Gastroesophageal sphincter (tissue), 4 donors: ENCODE data around the gene L3MBTL4. TPM values are rescaled to one million over a fixed set of nuclear protein-coding genes. Genes with fewer than 3 reads are reported as not detected.

ENCODE experiments used
- ATAC-seq: fragments of 150-250 bp; one replicate; pipeline ENCODE4 v1.9.1; 2016; ENCODE audit warnings: mild to moderate bottlenecking, moderate library complexity
- H3K27ac ChIP-seq, 4 donors: fragments of 200-600 bp; sonication (generic) in 3 of 4; 1 replicate in 3 of 4; 2 replicates in 1 of 4; pipeline ENCODE4 v1.5.1; 2016 to 2019
- H3K27me3 ChIP-seq: fragments of 200-600 bp; sonication (generic); one replicate; pipeline ENCODE4 v1.5.1; 2019
- H3K36me3 ChIP-seq, 2 donors: fragments of 200-600 bp; sonication (generic); one replicate each; pipeline ENCODE4 v1.5.1; 2019; ENCODE audit warnings: control low read depth in 1 of 2
- H3K4me1 ChIP-seq, 3 donors: fragments of 200-600 bp; sonication (generic); 1 replicate in 2 of 3; 2 replicates in 1 of 3; pipeline ENCODE4 v1.5.1; 2016 to 2019; ENCODE audit warnings: control low read depth in 2 of 3
- H3K4me3 ChIP-seq, 2 donors: fragments of 200-600 bp; sonication (generic); one replicate each; pipeline ENCODE4 v1.5.1; 2019; ENCODE audit warnings: mild to moderate bottlenecking in 1 of 2, moderate library complexity in 1 of 2
- H3K9me3 ChIP-seq, 3 donors: fragments of 200-600 bp; sonication (generic); one replicate each; pipeline ENCODE4 v1.5.1; 2017 to 2019; ENCODE audit warnings: control low read depth in 2 of 3
- CTCF ChIP-seq, 4 experiments: fragments of 200-600 bp in 2 of 4; fragments of 450-650 bp in 2 of 4; sonication (generic) in 1 of 4; IDR thresholded peaks; one replicate each; pipeline ENCODE4 v1.5.1; 2017 to 2019; ENCODE audit warnings: antibody characterized with exemption in 4 of 4, mild to moderate bottlenecking in 2 of 4, moderate library complexity in 2 of 4
- EP300 ChIP-seq: sonication (generic); formaldehyde crosslinking; IDR thresholded peaks from one replicate; pipeline ENCODE4 v1.6.1; 2017; ENCODE audit warnings: antibody characterized with exemption, mild to moderate bottlenecking
- POLR2A ChIP-seq, 2 donors: fragments of 450-650 bp; IDR thresholded peaks; one replicate each; pipeline ENCODE4 v1.6.1; 2017; ENCODE audit warnings: antibody characterized with exemption in 2 of 2, mild to moderate bottlenecking in 2 of 2, moderate library complexity in 1 of 2
- POLR2AphosphoS5 ChIP-seq: sonication (generic); formaldehyde crosslinking; IDR thresholded peaks from one replicate; pipeline ENCODE4 v1.6.1; 2017; ENCODE audit warnings: antibody characterized with exemption
- WGBS, 2 donors: methylation state at CpG; one replicate each; pipeline ENCODE4 v1.1.5; 2018; ENCODE audit warnings: low coverage in 1 of 2; 5-methylcytosine and 5-hydroxymethylcytosine counted together
- total RNA-seq, 4 donors: library from RNA; depleted of rRNA; stranded (reverse); fragments of >200 nt; gene quantifications; one replicate each; pipeline ENCODE4 v1.1.0, GENCODE V29; 2016

The L3MBTL4 gene
- total RNA-seq, 4 donors from 2014 or later, result 0.46 to 8.1 (median 4.9) TPM

DNA sequence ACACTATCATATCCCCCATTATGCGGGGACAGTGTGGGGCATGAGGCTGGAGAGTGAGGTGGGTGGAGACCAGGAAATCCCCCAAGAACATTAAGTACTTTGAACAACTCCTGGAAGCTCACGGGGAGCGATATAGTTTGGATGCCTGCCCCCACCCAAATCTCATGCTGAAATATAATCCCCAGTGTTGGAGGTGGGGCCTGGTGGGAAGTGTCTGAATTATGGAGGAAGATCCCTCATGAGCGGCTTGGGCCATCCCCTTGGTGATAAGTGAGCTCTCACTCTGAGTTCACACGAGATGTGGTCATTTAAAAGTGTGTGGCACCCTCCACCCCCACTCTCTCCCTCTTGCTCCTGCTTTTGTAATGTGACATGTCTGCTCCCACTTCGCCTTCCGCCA, 422.3 kb downstream of the L3MBTL4 start:
- H3K27ac ChIP-seq, result no peak overlapping the region
- TF ChIP-seq CTCF (IDR thresholded peaks at IDR 0.05) (no peak), POLR2A (IDR thresholded peaks at IDR 0.05) (no peak), EP300 (no peak), POLR2AphosphoS5 (no peak)
- H3K9me3 ChIP-seq, result no peaks in the 10 kb centered on the region
- WGBS, 2 donors, result 91 to 100% methylated on average over 1 to 5 of the region's 7 CpGs
- ATAC-seq, result no peak
- no peaks in the 10 kb centered on the region for H3K27me3 ChIP-seq
- no peak overlapping the region for H3K4me3 ChIP-seq
- no peaks in the 10 kb centered on the region for H3K4me1 ChIP-seq
- no peaks in the 10 kb centered on the region for H3K36me3 ChIP-seq

DNA sequence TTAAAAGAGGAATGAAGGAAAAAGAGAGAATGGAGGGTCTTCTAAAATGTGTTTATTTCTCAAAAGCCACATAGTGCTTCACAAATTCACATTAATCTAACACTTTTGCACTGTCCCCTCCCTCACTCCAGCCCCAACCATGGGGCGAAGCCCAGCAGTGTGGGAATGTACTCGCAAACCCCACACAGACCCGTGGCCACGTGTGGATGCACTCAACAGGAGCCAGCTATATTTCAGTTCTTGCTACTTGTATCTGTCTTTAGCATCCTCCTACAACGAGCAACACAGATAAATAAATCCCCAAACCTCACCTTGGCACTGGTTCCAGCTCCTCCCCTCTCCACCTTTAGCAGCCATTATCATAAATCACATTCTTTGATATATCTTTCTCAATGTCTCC, 427.5 kb downstream of the L3MBTL4 start:
- Histone ChIP-seq H3K27me3 (no peaks in the 10 kb centered on the region), H3K9me3 (no peaks in the 10 kb centered on the region), H3K36me3 (no peaks in the 10 kb centered on the region), H3K4me1 (no peaks in the 10 kb centered on the region), H3K27ac (no peak overlapping the region), H3K4me3 (no peak overlapping the region)
- ATAC-seq, result no peak
- WGBS, 2 donors, result 62 to 78% methylated on average over 5 of the region's 5 CpGs
- TF ChIP-seq CTCF (IDR thresholded peaks at IDR 0.05), result no peak
- no peak for TF ChIP-seq POLR2AphosphoS5
- no peak for TF ChIP-seq EP300
- TF ChIP-seq POLR2A (IDR thresholded peaks at IDR 0.05), result no peak

- ATAC-seq, result no peak
- no peaks in the 10 kb centered on the region for H3K36me3 ChIP-seq
- no peak for TF ChIP-seq EP300
- TF ChIP-seq CTCF (IDR thresholded peaks at IDR 0.05), result no peak
- no peaks in the 10 kb centered on the region for H3K9me3 ChIP-seq
- no peaks in the 10 kb centered on the region for H3K4me1 ChIP-seq
- H3K4me3 ChIP-seq, result no peak overlapping the region
- H3K27me3 ChIP-seq, result no peaks in the 10 kb centered on the region
- WGBS, 2 donors, result 64 to 78% methylated on average over 3 to 5 of the region's 5 CpGs
- H3K27ac ChIP-seq, result no peak overlapping the region
Measured at GRCh38 chr18:5986257-5986931, 428.3 kb downstream of the L3MBTL4 start.

DNA sequence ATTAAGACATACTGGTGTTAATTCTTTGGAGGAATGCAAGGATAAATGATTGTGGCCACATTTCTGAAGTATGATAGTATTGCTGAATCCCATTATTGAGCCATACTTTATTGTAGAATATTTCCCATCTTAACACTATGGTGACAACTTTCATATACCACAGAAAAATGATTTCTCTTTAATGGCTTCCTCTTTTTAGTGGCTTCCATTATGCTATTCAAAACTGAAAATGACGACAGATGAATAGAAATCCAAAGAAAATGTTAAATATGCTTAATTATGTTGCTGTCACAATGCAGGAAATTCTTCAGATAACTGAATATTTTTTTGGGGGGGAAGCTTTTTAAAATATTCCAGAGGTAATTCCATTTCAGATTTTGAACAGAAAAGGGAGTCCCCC, 430.5 kb downstream of the L3MBTL4 start:
- no peak overlapping the region for H3K27ac ChIP-seq
- WGBS, 2 donors, result 56 to 57% methylated on average over 1 of the region's 1 CpG
- H3K9me3 ChIP-seq, result no peaks in the 10 kb centered on the region
- no peaks in the 10 kb centered on the region for H3K36me3 ChIP-seq
- no peak overlapping the region for H3K4me3 ChIP-seq
- TF ChIP-seq CTCF (IDR thresholded peaks at IDR 0.05) (no peak), EP300 (no peak), POLR2AphosphoS5 (no peak), POLR2A (IDR thresholded peaks at IDR 0.05) (no peak)
- no peaks in the 10 kb centered on the region for H3K4me1 ChIP-seq
- no peaks in the 10 kb centered on the region for H3K27me3 ChIP-seq
- no peak for ATAC-seq

GRCh38 chr18:5983488-5983887, 431.2 kb downstream of the L3MBTL4 start:
- no peaks in the 10 kb centered on the region for H3K9me3 ChIP-seq
- H3K36me3 ChIP-seq, result no peaks in the 10 kb centered on the region
- H3K27ac ChIP-seq, result no peak overlapping the region
- 45 to 49% methylated on average over 2 to 4 of the region's 4 CpGs for WGBS, 2 donors
- H3K4me1 ChIP-seq, result no peaks in the 10 kb centered on the region
- ATAC-seq, result no peak
- no peaks in the 10 kb centered on the region for H3K27me3 ChIP-seq
- no peak for TF ChIP-seq POLR2AphosphoS5
- TF ChIP-seq EP300, result no peak
- no peak for TF ChIP-seq CTCF (IDR thresholded peaks at IDR 0.05)
- H3K4me3 ChIP-seq, result no peak overlapping the region
